ENCODE data around the gene PDIA4.
"Not testable (repeated sequence)": the region's sequence is repeated elsewhere in the genome, so short reads cannot be mapped to it uniquely, and the experiment has no call there.

PDIA4 gene

DNA sequence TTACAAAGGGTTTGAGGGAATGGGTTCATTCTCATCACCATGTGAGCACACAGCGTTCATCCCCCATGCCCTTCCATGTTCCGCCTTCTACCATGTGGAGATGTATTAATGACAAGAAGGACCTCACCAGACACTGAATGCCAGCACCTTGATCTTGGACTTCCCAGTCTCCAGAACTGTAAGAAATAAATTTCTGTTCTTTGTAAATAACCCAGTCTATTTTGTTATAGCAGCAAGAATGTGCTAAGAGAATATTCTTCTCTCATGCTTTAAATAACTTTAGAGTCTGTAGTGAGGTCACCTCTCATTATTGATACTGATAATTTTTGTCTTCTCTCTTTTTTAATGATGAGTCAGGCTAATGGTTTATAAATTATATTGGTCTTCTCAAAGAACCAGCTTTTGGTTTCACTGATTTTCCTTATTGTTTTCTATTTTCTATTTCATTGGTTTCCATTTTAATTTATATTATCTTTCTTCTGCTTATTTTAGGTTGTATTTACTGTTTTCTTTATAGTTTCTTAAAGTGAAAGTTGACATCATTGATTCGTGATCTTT, 3.1 kb upstream of the PDIA4 start:
- no peak for DNase-seq (ENCODE audit: low spot score)

DNA sequence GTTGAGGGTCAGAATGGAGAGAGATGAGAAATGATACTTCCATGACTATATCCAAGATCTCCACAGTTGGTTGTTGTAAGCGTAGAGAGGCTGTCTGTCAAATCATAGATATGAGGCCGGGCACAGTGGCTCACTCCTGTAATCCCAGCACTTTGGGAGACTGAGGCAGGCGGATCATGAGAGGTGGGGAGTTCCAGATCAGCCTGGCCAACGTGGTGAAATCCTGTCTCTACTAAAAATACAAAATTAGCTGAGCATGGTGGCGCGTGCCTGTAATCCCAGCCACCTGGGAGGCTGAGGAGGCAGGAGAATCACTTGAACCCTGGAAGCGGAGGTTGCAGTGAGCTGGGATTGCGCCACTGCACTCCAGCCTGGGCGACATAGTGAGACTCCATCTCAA, 2.1 kb upstream of the PDIA4 start:
- DNase-seq (ENCODE audit: low spot score): not testable (repeated sequence)

DNA sequence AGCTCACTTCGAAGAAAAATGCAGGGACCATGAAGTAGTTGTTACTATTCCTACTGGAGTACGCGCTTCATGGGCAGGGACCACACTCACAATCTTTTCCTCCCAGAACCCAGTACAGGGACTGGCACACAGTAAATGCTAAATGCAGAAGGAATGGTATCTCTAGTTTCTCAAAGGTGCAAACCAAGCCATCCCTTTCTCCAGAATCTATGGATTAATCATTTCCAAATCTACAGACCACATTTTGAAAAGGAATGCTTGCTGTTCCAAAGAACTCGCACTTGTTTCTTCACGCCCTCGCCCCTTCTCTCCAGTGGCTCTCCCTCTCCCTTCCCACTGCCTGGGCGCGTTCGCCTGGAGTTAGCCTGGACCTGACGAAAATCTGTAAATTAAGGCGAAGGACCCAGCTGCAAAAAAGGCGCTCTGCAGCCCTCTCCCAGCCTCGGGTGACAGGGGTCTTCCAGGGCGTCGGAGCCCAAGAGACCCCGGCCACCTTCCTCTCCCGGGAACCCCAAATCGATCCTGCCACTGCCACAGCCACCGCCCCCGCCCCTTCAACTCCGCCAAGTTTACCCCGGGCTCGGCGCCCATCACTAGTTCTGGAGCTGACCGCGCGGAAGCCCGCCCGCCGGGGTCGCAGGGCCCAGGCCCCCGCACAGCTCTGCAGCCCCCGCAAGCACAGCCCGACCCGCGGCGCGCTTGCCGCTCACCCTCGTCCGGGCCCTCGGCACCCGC, 527 bp downstream of the PDIA4 start:
- no peak for DNase-seq (ENCODE audit: low spot score)

DNA sequence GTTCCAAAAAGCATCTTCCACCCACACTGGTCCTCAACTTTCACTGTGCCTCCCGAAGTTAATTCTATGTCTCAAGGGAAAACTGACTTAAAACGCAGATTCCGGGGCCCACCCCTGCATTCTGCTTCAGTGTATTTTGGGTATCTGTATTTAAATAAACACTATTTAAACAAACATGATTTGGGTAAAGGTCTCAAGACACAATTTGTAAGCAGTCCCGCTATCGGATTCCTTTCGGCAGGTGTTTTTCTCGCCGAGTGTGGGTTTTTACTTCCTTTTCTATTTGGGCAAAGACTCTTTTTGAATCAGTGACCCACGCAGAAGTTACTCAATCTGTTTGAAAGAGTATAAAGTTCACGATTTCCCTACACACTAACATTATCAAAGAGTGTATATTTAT, 1.2 kb downstream of the PDIA4 start:
- DNase-seq (ENCODE audit: low spot score): no peak

DNA sequence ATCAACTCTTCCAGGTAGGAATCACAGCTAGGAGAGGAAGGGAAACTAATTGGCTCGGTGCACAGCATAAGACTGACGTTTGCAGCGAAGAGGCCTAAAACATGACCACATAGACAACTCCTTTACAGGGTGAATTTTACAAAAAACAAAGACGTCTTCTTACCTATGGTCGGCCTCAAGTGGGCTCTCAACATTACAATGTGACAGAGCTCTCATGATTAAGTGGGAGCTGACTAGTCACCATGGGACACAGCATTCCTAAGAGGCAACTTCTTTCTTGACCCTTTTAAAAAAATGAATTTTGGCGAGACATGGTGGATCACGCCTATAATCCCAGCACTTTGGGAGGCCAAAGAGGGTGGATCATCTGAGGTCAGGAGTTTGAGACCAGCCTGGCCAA, 4.6 kb downstream of the PDIA4 start:
- no peak for DNase-seq (ENCODE audit: low spot score)

DNA sequence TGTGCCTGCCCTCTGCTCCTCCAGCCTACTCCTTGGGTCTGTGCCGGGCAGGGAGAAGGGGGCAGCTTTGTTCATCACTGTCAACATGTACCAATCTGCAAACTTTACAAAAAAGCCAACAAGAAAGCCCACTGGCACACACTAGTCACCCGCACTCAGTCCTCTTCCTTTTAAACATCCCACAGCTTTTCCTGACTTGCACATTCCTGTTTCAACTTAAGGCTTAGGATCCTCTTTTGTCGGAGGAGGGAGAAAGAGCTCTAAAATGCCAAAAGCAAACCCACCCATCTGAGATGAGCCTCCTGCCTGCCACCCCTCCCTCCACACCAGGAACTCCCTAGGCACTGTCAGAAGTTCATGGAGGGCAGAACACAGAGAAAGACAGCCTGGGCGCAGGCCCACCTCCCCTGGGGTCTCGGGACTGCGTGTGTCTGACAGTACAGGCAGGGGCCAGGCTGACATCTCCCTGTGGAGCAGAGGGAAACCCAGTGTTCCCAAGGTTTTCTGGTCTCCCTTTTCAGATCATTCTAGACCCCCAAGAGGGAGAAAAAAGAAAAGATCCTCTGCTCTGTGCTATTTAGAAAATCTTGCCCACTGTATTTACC, 5.4 kb downstream of the PDIA4 start:
- DNase-seq (ENCODE audit: low spot score): no peak

DNA sequence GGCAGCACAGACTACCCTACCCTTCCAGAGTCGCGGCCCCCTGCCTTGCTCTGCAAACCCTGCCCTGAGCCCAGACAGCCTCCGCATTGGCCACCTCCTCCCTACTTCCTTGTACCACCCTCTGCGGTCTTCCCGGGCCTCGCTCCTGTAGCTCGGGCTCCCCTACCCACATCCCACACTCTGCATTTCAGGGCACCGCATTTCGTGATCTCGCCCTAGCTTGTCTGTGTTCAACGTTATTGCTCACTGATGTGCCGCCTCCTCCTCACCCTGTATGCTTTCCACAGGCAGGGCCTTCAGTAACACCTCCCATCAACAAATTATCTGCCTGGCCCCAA, 6.6 kb downstream of the PDIA4 start:
- DNase-seq (ENCODE audit: low spot score): no peak

DNA sequence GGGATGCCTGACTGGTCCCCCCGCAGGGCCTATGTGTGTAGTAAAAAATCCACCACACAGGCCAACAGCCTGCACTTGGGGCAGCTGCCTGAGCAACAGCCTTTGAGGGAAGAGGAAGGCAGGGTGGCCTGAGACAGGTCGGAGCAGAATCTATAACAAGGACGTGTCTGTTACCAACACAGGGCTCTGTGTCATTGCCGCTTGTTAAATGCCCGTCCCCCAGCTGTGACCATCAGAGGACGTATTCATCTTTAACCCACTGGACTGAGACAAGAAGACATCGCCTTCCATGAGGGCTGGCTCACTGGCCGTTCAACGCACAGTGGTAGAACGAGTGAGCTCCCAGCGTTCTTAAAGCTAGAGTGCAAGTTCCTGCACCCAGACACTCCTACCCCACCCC, 7.8 kb downstream of the PDIA4 start:
- DNase-seq (ENCODE audit: low spot score): no peak

DNA sequence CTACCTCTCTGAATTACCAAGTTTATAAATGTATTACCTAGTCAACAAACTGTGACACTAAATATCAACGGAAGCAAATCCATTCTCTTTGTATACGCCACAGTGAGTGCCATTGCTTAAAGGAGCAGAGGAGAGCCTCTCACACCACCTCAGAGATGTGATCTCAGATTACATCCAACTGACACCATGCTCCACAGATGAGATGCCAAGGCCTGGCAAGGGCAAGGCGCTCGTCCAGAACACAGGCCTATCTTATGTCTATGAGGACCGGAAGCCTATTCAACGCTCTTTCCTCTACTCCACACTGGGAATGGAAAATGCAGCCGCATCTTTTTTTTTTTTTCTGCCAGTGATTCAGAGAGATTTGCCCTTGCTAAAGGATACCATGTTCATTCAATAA, 11.4 kb downstream of the PDIA4 start:
- no peak for DNase-seq (ENCODE audit: low spot score)

DNA sequence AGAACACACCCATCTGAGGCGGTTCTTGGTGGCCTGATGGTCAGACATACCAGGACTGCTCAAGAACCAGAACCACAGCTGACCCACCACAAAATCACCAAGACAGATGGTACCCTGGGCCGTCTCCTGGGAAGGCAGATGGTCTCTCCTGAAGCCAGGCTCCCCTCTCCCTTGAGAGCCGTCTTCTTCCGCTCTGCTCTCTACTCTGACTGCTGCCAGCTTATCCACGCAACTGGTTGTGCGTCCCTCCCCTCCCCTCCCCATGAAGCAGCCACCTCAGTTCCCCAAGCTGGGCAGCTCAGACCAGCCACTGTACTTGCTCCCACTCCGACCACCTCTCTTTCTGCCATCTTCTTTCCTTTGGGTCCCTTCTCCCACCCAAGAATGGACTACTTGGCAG, 14.0 kb downstream of the PDIA4 start:
- DNase-seq (ENCODE audit: low spot score): no peak

DNA sequence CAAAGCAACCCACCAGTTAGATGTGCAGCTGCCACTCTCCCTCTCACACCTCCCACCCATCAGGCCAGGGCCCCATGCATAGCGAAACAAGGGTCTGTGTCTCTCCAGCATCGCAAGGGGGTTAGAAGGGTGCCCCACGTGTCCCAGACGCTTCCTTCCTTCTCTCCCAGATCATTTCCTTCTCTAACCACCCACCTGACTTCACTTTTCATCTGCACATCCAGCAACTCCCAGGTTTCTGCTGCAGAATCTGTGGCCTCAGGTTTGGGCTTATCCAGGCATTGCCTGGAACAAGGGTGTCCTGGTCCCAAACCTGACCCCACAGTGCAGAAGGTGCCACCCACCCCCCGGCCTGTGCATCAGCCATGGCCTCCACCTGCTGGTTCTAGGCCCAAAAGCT, 14.4 kb downstream of the PDIA4 start:
- no peak for DNase-seq (ENCODE audit: low spot score)

DNA sequence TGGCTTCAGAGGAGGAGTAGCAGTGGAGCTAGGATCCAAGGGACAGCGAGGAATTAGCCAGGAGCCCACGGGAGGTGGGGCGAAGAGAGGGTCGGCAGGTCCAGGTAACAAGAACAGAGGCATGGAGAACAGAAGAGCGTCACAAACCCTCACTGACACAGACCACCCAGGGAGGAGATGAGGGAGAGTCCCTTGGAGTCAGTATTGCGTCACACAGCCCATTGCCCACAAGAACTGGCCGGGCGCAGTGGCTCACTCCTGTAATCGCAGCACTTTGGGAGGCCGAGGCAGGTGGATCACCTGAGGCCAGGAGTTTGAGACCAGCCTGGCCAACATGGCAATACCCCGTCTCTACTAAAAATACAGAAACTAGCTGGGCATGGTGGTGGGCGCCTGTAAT, 15.6 kb downstream of the PDIA4 start:
- DNase-seq (ENCODE audit: low spot score): not testable (repeated sequence)

DNA sequence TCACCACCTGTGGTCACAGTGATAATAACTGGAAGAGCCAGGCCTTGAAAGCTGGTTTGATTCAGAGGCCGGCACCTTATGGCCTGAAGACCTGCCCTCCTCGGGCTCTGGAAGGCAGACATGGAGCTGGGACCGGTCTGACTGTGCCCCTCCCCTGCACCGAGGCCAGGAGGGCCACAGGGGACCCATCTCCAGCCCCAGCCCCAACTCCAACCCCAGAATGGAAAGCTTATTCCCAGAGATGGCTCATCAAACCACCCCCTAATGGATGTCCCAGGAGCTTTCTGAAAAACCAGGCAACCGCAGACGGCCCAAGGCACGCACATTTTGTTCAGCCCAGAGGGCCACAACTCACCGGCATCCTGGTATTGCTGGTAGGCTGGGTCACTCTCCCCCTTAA, 16.8 kb downstream of the PDIA4 start:
- DNase-seq (ENCODE audit: low spot score): no peak

DNA sequence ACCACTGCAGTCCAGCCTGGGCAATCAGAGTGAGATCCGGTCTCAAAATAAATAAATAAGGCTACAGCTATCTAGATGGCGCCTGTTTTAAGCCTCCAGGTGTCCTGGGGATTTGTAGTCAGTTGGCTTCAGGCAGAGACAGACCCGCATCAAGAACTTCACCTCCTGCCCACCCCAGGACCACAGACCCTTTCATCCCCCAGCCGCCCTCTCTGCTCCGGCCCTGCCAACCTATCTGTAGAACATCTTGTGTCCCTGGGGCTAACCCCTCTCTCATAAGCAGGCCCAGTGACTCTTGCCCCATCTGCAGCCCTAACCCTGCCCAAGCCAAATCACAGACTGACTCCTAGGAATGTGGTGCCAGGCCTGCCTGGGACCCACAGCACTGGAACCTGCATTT, 17.9 kb downstream of the PDIA4 start:
- DNase-seq (ENCODE audit: low spot score): no peak

DNA sequence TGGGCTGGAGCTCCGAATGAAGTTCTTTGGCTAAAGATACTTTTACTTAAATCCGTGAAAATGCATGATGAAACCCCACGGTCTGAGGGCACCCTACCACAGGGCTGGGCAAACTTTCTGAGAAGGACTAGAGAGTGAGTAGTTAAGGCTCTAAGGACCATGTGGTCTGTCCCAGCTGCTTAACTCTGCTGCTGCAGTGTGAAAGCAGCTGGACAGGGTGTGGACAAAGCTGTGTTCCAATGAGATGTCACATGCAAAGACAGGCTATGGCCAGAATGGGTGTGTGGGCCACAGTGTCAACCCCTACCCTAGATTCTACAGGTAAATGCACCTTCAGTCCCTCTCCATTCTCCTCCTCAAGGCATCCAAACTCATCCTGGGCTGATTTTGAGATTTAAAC, 18.8 kb downstream of the PDIA4 start:
- DNase-seq (ENCODE audit: low spot score): no peak

DNA sequence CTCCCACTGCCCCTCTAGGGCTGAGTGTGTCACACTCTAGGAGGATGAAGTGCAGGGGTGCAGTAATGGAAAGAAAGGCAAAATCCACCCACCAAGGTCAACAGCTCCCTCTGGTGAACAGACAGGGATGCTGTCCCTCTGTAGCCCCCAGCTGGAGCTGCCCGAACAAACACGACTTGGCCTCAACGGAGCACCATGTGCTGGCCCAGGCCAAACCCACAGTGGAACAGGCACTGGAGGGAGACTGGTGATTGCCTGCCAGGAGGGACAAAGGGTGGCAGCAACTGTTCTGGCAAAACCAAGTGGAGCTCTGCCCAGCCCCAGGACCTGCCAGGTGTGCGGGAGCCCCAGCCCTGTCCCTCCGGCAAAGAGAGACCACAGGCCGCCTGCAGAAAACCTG, 20.7 kb downstream of the PDIA4 start:
- DNase-seq (ENCODE audit: low spot score): no peak

DNA sequence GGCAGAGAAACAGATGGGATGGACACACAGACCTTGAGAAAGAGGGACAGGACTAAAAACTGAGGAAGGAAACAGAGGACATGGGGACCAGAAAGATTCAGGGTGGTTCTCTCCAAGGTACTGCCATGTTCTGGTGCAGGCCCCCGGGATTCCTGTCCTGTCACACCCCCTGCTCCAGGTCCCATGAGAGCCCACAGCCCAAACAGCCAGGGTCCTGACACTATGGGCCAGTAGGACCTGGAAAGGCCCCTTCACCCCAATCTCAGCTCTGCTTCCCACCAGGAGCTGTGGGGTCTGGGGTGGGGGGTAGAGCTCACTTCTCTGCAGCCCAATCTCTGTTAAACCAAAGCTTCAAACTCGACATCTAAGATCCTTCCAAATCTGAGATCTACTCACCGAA, 21.2 kb downstream of the PDIA4 start:
- no peak for DNase-seq (ENCODE audit: low spot score)

DNA sequence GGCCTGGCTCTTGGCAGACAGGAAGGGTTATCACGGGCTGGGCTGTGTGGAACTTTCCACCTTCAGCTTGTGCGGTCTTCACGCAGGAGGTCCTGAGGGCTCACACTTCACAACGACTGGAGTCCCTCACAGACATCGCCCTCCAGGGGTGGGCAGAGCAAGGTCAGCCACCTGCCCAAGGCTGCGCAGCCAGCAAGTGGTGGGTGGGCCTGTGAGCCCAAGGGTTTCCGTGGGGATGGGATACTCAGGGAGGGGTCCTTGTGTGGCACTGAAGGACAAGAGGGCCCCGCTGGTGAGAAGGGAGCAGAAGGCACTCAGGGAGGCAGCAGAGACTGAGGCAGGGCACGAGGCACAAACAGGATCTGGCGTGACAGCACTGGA, 22.0 kb downstream of the PDIA4 start:
- no peak for DNase-seq (ENCODE audit: low spot score)

DNA sequence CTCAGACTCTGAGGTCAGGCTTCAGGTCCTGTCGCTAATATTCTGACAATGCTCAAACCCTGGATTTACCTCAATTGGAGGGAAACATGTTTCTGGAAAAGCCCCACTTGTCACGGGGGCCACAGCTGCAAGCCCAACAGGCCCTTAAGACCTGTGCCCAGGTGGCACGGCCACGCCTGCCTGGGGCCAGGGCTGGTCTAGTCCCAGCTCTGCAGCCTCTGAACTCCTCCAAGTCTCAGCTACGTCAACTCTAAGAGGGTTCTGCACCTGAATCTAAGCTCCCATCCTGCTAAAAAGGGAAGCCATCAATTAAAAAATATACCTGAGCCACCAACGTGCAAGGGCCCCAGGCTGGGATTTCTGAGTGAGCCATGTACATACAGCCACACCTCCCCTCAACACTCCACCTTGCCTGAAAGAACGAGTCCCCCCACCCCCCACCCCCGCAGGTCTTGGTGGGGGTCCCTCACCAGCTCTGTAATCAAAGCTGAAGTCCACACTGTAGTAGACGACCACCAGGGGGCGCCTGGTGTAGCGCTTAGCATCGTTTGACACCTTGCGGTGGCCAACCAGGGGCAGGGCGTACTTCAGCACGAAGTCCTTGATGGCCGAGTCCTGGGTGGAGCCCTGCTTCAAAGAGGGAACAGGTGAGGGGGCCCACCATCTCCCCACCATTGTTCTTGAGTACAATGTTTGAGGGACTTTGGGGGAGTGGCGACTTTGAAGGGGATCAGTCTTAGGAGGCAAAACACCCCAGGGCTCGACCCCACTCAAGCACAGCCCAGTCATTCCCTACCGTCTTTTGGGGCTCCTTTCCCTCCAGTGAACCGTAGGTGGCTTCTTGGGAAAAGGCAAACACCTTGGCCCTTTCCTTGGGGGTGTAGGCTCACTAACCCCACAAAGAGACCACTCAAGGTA, 22.6 kb downstream of the PDIA4 start:
- DNase-seq (ENCODE audit: low spot score): peak; percentile 87

DNA sequence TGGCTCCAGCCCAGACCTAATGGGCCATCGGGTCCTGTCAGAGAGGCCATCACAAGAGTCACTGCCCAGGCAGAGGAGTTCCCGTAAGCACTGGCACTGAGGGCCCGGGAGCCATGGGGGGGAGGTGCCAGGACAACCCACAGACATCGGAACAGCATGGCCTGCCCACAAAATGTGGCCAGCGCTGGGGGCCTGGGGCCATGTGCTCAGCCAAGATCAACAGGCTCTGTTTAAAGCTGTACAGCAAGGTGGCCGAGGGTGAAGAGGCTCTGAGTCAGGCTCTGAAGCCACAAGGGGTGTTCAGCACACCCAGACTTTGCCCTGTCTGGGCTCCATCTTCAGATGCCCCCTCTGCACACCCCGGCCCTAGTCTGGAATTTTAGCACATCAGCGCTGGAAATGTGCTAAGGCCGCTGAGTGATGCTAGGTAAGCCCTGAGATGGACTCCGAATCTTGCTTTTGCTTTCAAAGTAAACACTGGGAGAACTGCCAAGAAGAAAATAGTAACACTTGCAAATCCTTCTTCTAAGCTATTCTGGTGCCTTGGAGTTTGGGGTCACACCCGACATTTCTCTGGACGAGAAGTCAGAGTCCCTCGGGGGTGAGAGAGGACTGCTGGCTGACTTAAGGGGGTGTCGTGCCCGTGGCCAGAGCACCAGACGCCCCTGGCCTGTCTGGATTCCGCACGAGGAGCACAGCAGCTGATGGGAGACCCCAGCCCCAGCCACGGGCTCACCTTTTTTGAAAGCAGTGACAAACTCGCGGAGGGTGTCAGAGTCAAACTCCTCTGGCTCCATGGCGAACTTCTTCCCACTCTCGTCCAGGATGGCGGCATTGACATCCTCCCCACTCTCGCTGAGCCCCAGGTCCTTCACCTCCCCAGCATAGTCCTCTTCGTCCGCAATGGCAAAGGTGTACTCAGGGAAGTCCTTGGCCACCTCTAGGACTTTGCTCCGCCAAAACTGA, 23.6 kb downstream of the PDIA4 start:
- no peak for DNase-seq (ENCODE audit: low spot score)

DNA sequence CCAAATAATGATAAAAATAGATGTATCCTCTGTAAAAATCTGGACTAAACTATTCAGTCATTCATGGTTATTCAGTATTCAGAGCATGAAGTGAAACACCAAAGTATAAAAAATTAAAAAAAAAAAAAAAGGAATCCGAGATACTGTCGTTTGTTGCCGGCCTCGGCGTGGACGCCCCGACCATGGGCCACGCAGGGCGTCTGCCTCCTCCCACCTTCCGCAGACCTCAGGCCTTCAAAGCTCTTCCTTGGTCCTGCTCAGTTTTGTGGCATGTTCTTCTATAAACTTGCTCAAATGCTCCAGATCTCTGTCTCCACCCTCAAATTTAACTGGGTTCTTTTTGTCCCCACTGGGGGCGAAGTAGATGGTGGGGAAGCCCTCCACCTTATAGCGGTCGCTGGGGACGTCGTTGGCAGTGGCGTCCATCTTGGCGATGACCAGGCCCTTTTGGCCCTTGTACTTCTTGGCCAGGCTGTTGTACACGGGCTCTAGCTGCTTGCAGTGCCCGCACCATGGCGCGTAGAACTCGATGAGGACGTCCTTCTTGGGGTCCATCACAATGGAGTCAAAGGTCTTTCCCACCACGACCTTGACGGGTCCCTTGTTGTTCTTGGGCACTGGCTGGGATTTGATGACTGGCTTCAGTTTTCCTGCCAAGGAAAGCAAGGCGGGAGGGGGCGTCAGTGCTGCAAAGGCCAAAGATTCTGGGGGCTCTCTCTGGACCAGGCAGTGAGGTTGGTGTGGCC, 24.6 kb downstream of the PDIA4 start:
- DNase-seq (ENCODE audit: low spot score): no peak
